OCI-LY7 (cell line): ENCODE measurements around the gene PEX14.

Experiments
- EZH2phosphoT487 ChIP-seq: fragments of 200-600 bp; sonication (generic); IDR thresholded peaks from 2 replicates; pipeline ENCODE4 v1.6.1; 2018; ENCODE audit warnings: low read depth, borderline replicate concordance, mild to moderate bottlenecking, mixed run types, antibody characterized with exemption, low read length, moderate library complexity, mixed read lengths
- TF ChIP-seq, protein P1 (sequence below): fragments of 200-600 bp; sonication (generic); conservative IDR thresholded peaks from 2 replicates; pipeline ENCODE4 v1.5.1; 2014; ENCODE audit warnings: mild to moderate bottlenecking, antibody characterized with exemption, low read length, moderate library complexity, mixed read lengths

DNA sequence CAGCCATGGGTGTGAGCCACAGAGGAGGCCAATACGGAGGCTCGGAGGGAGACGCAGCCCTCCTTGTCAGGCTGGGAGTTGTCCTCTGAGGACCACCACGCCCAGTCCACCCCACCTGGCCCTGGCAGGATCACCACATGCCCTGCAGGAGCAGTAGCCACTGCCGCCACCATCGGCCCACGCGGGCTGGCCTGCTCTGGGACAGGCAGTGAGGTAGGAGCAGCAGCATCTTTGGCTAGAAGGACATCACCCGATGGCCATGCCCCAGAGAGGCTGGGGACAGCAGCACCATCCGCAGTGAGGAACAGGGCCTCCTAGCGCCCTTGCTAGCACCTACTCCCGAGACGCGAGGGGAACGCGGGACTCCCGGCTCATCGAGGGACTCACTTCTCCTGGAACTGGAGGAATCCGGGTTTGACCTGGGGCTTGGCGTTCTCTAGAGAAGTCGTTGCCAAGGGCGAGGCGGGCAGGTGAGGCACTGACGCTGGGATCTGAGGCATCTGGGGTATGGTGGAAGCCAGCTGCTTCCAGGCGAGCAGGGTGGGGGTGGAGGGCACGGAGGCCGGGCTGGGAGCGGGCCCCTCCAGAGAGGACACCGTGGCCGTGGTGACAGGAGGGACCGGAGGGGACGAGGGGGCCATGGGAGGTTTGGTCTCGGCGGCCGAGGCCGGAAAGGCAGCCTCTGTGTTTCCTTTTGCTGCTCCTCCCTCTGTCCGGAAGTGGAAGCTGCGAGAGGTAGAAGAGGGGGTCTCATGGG, 172.8 kb downstream of the PEX14 start:
- TF ChIP-seq, protein P1, sequence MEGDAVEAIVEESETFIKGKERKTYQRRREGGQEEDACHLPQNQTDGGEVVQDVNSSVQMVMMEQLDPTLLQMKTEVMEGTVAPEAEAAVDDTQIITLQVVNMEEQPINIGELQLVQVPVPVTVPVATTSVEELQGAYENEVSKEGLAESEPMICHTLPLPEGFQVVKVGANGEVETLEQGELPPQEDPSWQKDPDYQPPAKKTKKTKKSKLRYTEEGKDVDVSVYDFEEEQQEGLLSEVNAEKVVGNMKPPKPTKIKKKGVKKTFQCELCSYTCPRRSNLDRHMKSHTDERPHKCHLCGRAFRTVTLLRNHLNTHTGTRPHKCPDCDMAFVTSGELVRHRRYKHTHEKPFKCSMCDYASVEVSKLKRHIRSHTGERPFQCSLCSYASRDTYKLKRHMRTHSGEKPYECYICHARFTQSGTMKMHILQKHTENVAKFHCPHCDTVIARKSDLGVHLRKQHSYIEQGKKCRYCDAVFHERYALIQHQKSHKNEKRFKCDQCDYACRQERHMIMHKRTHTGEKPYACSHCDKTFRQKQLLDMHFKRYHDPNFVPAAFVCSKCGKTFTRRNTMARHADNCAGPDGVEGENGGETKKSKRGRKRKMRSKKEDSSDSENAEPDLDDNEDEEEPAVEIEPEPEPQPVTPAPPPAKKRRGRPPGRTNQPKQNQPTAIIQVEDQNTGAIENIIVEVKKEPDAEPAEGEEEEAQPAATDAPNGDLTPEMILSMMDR: no peak
- no peak for TF ChIP-seq EZH2phosphoT487
